ENCODE data around the gene MYO10. TPM values are rescaled to one million over a fixed set of nuclear protein-coding genes. Genes with fewer than 3 reads are reported as not detected.

Gene MYO10
- total and polyA plus RNA-seq, 2 of the 8 experiments (the other 6 are each of a cell fraction or from before 2014, with no cell fraction given), result 21.5 to 107 TPM

- no peak for TF ChIP-seq PHF8 (conservative IDR thresholded peaks at IDR 0.05; ENCODE audit: low read depth, low read length)
These were observed 136.3 kb downstream of the MYO10 start (continued) for GRCh38 chr5:16799796-16800195.
